Gastrocnemius medialis (tissue), 4 donors: Measurements from ENCODE around the gene KCNC1.

Source experiments
- CTCF ChIP-seq, 5 experiments: fragments of 450-650 bp in 3 of 5; fragments of 200-600 bp in 2 of 5; sonication (generic) in 2 of 5; IDR thresholded peaks in 4 of 5; conservative IDR thresholded peaks in 1 of 5; 1 replicate in 4 of 5; 2 replicates in 1 of 5; pipeline ENCODE4 v1.5.1; 2016 to 2019; ENCODE audit warnings: antibody characterized with exemption in 5 of 5, mild to moderate bottlenecking in 3 of 5, moderate library complexity in 3 of 5
- POLR2A ChIP-seq, 2 donors: fragments of 450-650 bp; IDR thresholded peaks; one replicate each; pipeline ENCODE4 v1.6.1; 2017; ENCODE audit warnings: antibody characterized with exemption in 2 of 2, mild to moderate bottlenecking in 2 of 2, moderate library complexity in 2 of 2

- TF ChIP-seq CTCF (IDR thresholded peaks at IDR 0.05 in 4 of 5, conservative IDR thresholded peaks at IDR 0.05 in 1 of 5) (no peak), POLR2A (IDR thresholded peaks at IDR 0.05) (no peak)
Observed at GRCh38 chr11:17716807-17717206, 17.8 kb upstream of the KCNC1 start.
